ENCODE results near the gene CTDSPL.

DNA sequence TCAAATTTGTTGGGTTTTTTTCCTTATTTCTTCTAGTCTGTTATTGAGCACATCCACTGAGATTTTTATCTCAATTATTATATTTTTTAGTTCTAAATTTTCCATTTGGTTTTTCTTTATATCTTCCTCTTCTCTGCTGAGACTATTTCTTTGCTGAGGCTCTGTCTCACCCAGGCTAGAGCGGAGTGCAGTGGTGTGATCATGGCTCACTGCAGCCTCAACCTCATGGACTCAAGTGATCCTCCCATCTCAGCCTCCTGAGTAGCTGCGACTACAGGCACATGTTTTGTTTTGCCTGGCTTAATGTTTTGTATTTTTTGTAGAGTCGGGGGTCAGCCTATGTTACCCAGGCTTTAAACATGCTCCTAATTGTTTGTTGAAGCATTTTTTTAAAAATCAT is 10.2 kb downstream of the CTDSPL start:
- no peak for TF ChIP-seq EZH2 (IDR thresholded peaks at IDR 0.05)
- no peak for TF ChIP-seq POLR2AphosphoS5 (IDR thresholded peaks at IDR 0.05; ENCODE audit: borderline replicate concordance, low read depth, low read length)
- no peak for TF ChIP-seq FOXP2 (optimal IDR thresholded peaks at IDR 0.05; ENCODE audit: control extremely low read depth, extremely low read length, insufficient read depth)
